Activated CD8-positive, alpha-beta memory T cell treated with anti-CD3 and anti-CD28 coated beads for 36 hours (primary cell): ENCODE data around the gene EHMT2. TPM values are rescaled to one million over a fixed set of nuclear protein-coding genes. Genes with fewer than 3 reads are reported as not detected.
"Not testable (repeated sequence)": the region's sequence is repeated elsewhere in the genome, so short reads cannot be mapped to it uniquely, and the experiment has no call there.

ENCODE experiments used
- CTCF ChIA-PET: fragments of 350-600 bp; sonication (Branson Sonifier 250); formaldehyde crosslinking; loops from one replicate; lab custom pipeline; 2021; ENCODE audit warnings: antibody characterized with exemption; lab: Charles Lee
- POLR2A ChIA-PET: fragments of 350-600 bp; sonication (Branson Sonifier 250); formaldehyde crosslinking; loops from one replicate; lab custom pipeline; 2021; ENCODE audit warnings: antibody characterized with exemption; lab: Charles Lee
- total RNA-seq, 2 experiments: library from RNA; stranded (reverse); gene quantifications; one replicate each; pipeline ENCODE4 v1.2.3, GENCODE V29; 2021

The EHMT2 gene
- total RNA-seq, 2 experiments from 2014 or later = 67.4 to 67.8 TPM

- ChIA-PET CTCF (interaction anchor here (1.0 kb wide), 2 partner anchors 9 to 52 kb away, joined by 3 to 4 read pairs; partner anchors contain the start of gene DXO), POLR2A (no interaction called here)
Observed at GRCh38 chr6:31919624-31920303, 22.3 kb upstream of the EHMT2 start.

DNA sequence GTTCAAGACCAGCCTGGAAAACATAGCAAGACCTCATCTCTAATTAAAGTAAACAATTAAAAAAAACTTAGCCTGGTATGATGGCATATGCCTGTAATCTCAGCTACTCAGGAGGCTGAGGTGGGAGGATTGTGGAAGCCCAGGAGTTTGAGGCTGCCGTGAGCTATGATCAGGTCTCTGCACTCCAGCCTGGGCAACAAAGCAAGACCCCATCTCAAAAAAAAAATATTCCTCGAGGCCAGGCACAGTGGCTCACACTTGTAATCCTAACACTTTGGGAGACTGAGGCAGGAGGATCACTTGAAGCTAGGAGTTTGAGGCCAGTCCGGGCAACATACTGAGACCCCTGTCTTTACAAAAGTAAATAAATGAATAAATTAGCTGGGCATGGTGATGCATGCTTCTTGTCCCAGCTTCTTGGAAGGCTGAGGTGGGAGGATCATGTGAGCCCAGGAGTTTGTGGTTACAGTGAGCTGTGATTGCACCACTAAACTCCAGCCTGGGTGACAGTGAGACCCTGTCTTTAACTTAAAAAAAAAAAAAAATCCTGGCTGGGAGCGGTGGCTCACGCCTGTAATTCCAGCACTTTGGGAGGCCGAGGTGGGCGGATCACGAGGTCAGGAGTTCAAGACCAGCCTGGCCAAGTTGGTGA lies 20.7 kb upstream of the EHMT2 start:
- POLR2A ChIA-PET = interaction anchor here (0.7 kb wide), 2 partner anchors 10 to 20 kb away, joined by 4 read pairs; no protein-coding TSS in a partner anchor
- CTCF ChIA-PET = interaction anchor here (0.6 to 0.7 kb wide), 3 partner anchors 153 to 368 kb away, joined by 3 read pairs; no protein-coding TSS in a partner anchor

GRCh38 chr6:31915756-31916155 lies 18.3 kb upstream of the EHMT2 start:
- ChIA-PET POLR2A (no interaction called here), CTCF (no interaction called here)

GRCh38 chr6:31915351-31915750 lies 17.9 kb upstream of the EHMT2 start:
- ChIA-PET CTCF (no interaction called here), POLR2A (no interaction called here)

GRCh38 chr6:31911826-31912585 lies 14.5 kb upstream of the EHMT2 start:
- ChIA-PET POLR2A (no interaction called here), CTCF (interaction anchor here (0.9 to 1.1 kb wide), 2 partner anchors 56 to 182 kb away, joined by 3 read pairs; no protein-coding TSS in a partner anchor)

DNA sequence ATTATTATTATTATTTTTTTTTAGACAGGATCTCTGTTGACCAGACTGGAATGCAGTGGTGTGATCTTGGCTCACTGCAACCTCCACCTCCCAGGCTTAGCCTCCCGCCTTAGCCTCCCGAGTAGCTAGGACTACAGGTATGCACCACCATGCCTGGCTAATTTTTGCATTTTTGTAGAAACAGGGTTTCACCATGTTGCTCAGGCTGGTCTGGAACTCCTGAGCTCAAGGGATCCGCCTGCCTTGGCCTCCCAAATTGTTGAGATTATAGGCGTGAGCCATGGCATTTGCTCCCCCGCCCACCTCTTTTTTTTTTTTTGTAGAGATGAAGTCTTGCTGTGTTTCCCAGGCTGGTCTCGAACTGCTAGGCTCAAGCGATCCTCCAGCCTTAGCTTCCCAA lies 11.8 kb upstream of the EHMT2 start:
- CTCF ChIA-PET = interaction anchor here (0.7 to 1.7 kb wide), 4 partner anchors 11 to 225 kb away, joined by 3 to 7 read pairs (median 4); partner anchors contain the start of gene EHMT2
- POLR2A ChIA-PET = not testable (repeated sequence)

GRCh38 chr6:31908791-31909190 lies 11.3 kb upstream of the EHMT2 start:
- ChIA-PET CTCF (interaction anchor here (0.7 to 1.5 kb wide), 4 partner anchors 12 to 225 kb away, joined by 3 to 5 read pairs (median 4); no protein-coding TSS in a partner anchor), POLR2A (no interaction called here)

DNA sequence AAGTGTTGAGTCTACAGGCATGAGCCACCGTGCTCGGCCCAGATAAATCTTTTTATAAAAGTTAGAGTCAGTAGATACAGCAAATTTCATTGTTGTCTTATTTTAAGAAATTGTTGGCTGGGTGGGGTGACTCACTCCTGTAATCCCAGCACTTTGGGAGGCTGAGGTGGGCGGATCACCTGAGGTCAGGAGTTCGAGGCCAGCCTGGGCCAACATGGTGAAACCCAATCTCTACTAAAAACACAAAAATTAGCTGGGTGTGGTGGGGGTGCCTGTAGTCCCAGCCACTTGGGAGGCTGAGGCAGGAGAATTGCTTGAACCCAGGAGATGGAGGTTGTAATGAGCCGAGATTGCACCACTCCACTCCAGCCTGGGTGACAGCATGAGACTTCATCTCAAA lies 10.8 kb upstream of the EHMT2 start:
- POLR2A ChIA-PET = interaction anchor here (0.6 kb wide), 1 partner anchor 10 kb away, joined by 4 read pairs; no protein-coding TSS in a partner anchor
- CTCF ChIA-PET = interaction anchor here (1.5 kb wide), 1 partner anchor 21 kb away, joined by 4 read pairs; no protein-coding TSS in a partner anchor

- POLR2A ChIA-PET = interaction anchor here (0.6 kb wide), 1 partner anchor 186 kb away, joined by 4 read pairs; no protein-coding TSS in a partner anchor
- CTCF ChIA-PET = interaction anchor here (0.6 to 1.5 kb wide), 2 partner anchors 20 to 141 kb away, joined by 3 to 4 read pairs; no protein-coding TSS in a partner anchor
Observed at GRCh38 chr6:31907158-31907813, 9.8 kb upstream of the EHMT2 start.

DNA sequence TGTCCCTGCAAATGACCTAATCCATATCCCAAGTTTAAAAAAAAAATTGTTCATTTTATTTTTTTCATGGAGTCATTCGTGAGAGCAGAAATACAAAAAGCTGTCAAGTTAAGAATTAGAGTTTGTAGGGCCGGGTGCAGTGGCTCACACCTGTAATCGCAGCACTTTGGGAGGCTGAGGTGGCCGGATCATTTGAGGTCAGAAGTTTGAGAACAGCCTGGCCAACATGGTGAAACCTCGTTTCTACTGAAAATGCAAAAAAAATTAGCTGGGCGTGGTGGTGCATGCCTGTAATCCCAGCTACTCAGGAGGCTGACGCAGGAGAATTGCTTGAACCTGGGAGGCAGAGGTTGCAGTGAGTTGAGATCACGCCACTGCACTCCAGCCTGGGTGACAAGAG lies 9.2 kb upstream of the EHMT2 start:
- POLR2A ChIA-PET = interaction anchor here (0.6 kb wide), 1 partner anchor 186 kb away, joined by 4 read pairs; no protein-coding TSS in a partner anchor
- CTCF ChIA-PET = interaction anchor here (0.6 kb wide), 1 partner anchor 141 kb away, joined by 3 read pairs; no protein-coding TSS in a partner anchor

DNA sequence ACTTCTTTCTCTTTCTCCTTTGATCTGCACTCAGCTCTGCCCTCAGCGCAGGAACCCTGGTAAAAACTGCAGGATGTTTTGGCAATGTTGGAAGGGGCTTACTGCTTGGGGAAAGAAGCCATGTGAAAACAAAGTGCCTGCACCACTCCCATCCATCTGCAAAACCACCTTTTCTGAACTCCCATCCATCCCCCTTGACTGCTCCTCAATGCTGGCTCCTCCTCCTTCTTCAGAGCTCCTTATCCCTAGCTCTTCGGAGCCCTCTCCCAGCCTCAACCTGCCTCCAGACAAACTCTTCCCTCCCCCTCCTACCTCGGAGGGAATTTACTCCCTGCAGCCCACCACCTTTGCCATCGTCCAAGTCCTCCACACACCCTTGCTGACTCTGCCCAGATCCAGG lies 8.6 kb upstream of the EHMT2 start:
- POLR2A ChIA-PET = no interaction called here
- CTCF ChIA-PET = no interaction called here

DNA sequence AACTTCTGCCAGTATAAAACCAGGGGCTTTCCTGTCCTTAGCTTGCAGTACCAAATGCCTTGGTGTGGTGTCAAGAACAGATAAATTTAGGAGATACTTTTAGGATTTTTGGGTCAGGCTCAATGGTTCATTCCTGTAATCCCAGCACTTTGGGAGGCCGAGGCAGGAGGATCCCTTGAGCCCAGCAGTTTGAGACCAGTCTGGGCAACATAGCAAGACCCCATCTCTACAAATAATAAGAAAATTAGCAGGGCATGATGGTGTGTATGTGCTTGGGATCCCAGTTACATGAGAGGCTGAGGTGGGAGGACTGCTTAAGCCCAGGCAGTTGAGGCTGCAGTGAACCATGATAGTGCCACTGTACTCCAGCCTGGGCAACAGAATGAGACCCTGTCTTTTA lies 7.5 kb upstream of the EHMT2 start:
- ChIA-PET POLR2A (no interaction called here), CTCF (interaction anchor here (0.6 kb wide), 1 partner anchor 251 kb away, joined by 3 read pairs; no protein-coding TSS in a partner anchor)

GRCh38 chr6:31903957-31904356 lies 6.5 kb upstream of the EHMT2 start:
- POLR2A ChIA-PET = no interaction called here

DNA sequence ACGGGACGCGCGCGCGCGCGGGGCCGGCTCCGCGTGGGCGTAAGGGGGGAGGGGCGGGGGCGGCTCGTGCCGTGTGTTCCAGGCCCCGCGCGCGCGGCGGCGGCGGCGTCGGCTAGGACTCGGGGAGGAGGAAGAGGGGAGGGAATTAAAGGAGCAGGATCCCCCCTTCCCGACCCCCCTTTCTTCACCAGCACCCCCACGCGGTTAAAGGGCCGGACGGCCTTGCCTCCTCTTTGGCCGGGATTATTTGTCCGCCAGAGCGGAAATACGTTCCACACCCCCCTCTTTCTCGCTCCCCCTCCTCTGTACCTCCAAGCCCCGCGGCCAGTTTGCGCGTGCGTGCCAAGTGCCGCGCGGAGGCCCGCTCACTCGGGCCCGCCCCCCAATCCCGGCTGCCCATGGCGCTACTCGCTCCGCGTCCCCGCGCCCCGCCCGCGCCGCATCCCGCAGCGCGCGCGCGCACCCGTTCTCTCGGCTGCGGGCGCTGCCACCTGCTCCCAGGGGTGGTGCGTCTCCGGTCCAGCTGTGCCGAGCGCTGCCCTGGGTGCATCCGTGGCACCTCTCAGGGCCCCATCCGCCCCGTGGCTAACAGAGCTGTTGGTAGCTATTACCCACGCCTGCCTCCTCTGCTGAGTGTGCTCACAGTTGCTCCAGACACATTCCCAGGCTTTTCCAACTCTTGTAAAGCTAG lies 4.6 kb upstream of the EHMT2 start, which contains the start of gene ZBTB12:
ZBTB12 (minus strand) TSS at position 134 of the 691 bp plus-strand sequence. CDS start 781 bp downstream, outside the sequence.
- POLR2A ChIA-PET = interaction anchor here (0.6 to 0.9 kb wide), 4 partner anchors 67 to 227 kb away, joined by 3 to 5 read pairs (median 4); partner anchors contain the start of gene DXO
- CTCF ChIA-PET = interaction anchor here (0.8 to 0.9 kb wide), 2 partner anchors 12 to 50 kb away, joined by 3 read pairs; no protein-coding TSS in a partner anchor

More at GRCh38 chr6:31903957-31904356, 6.5 kb upstream of the EHMT2 start:
- CTCF ChIA-PET = no interaction called here

DNA sequence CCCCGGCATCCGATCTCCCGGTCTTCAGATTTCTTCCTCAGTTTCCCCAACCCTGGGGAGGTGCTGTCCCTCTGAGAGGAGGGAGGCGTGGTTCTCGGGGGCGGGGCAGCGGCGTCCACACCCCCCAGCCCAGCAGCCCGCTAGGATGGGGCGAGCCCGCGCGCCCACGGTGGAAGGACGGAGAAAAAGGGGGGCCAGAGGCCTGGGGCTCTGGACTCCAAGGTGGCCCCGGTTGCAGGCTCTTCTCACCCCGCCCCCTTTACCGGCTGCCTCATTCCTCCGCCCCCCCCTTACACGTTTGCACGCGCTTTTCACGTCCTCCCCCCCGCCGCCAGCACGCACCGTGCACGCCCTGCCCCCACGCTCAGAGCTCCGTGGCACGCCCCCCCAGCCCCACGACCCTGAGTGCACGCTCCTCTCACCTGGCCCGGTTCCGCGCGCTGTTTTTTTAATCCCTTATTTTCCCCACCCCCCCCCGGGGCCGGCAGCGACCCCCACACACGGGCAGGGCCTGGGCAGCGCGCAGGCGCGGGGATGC lies 4.0 kb upstream of the EHMT2 start:
- CTCF ChIA-PET = no interaction called here
- POLR2A ChIA-PET = interaction anchor here (0.6 kb wide), 2 partner anchors 70 to 228 kb away, joined by 3 read pairs; partner anchors contain the start of gene DXO

DNA sequence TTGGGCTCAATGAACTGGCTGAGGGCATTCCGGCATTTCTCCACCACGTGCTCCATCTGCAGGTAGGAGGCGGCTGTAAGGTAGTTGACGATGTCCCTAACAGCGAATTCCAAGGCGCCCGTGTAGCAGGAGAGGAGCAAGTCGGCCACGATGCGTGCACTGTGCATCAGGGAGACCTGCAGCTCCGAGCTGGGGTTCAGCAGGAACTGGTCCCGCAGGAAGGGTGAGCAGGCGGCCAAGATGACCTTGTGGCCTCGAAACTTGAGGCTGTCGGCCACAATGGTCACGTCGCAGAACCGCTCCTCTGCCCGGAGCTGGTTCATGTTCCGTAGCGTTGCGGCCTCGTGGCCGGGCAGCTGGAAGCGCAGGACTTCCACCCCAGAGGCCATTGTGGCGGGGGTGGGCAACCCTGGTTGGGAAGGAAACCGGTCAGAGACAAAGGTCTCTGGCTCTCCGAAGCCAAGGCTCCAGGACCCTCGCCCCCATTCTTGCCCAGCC lies 3.5 kb upstream of the EHMT2 start:
- POLR2A ChIA-PET = no interaction called here
- CTCF ChIA-PET = no interaction called here
